Measurements from ENCODE around the gene TBX18. TPM values are rescaled to one million over a fixed set of nuclear protein-coding genes. Genes with fewer than 3 reads are reported as not detected.

Gene TBX18
- total RNA-seq, 1 donor from 2014 or later: not detected

- intact Hi-C loops (cut with micrococcal nuclease): loop anchor here (5.0 kb wide), 1 partner anchor 259 kb away; no protein-coding TSS in a partner anchor
These were observed 78.3 kb downstream of the TBX18 start for GRCh38 chr6:84685983-84686584.

GRCh38 chr6:84681693-84682326 is 82.6 kb downstream of the TBX18 start:
- intact Hi-C loops (cut with micrococcal nuclease): no loop called here

DNA sequence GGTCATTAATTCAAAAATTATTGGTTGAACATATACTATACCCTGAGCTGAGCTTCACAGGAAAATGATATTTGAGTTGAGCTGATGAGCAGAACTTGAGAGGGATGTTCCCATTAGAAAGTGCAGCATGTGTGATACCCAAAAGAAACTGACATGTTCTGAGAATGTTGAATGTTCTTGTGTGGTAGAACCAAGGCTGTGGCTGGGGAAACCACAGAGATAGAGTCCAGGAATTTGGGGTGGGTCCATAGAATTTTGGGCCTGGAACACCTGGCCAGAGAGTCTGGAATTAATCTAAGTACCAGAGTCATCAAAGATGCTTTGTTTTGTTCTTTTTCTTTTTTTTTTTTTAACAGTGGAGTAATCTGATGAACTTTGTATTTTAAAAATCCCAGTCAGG is 88.7 kb downstream of the TBX18 start:
- intact Hi-C loops (cut with micrococcal nuclease): no loop called here

GRCh38 chr6:84674395-84674794 is 90.0 kb downstream of the TBX18 start:
- intact Hi-C loops (cut with micrococcal nuclease): no loop called here

- intact Hi-C loops (cut with micrococcal nuclease): no loop called here
These were observed 93.2 kb downstream of the TBX18 start for GRCh38 chr6:84671183-84671582.

GRCh38 chr6:84669945-84670344 is 94.5 kb downstream of the TBX18 start:
- intact Hi-C loops (cut with micrococcal nuclease): no loop called here

DNA sequence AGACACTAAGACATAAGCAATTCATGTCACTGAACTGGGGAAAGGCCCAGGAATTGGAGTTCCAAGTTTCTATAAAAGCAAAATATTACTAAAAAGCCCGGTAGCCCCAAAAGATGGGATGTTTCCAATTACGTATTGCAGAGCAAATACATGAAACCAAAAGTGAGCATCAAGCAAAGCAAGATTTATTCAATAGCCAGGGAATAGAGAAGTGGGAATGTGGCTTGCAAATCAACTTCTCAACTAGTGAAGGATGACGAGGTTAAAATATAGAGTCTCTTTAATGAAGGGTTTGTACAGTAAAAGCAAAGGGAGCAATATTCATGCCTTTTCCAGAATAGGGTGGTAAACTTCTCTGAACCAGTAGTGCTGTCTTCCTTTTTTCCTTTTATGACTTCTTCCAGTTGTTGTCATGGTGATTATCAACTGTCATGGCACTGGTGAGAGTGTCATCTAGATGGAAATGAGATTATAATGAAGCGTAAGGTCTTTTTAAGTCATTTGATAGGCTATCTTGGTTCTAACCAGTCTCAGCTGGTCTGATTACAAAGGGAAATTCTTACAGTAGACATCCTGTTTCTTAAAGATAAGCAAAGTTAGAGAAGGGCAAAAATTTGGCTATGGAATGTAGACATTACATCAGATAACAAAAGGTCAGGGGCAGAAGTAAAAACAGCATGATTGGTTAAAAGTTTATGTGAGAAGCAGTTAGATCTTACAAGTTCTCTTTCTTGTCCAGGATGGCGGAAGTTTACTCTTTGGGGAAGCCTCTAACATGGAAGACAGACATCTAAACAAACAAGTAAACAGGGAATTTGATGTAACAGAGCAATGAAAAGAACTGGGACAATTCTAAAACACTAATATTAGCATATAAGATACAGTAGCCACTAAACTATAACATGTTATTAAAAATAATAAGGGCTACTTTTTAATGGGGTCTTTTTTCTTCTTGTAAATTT is 96.9 kb downstream of the TBX18 start:
- intact Hi-C loops (cut with micrococcal nuclease): no loop called here

DNA sequence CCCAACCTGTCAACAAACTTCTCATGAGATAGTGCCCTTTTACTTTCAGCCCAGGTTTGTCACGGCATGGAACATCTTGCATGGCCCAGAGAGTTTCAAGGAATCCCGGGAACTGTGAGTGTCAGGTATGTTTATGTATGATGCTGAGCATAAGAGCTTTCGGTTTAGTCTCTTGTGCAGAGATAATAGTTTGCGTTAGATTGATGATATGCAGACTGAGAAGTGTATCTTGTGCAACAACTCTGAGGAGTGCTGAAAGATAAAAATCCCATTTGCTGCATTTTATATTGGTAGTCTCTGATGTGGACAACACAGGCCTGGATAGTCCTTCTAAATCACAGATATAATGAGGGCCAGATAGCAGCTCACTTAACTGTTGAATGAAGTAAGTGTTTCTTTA is 99.0 kb downstream of the TBX18 start:
- intact Hi-C loops (cut with micrococcal nuclease): no loop called here

DNA sequence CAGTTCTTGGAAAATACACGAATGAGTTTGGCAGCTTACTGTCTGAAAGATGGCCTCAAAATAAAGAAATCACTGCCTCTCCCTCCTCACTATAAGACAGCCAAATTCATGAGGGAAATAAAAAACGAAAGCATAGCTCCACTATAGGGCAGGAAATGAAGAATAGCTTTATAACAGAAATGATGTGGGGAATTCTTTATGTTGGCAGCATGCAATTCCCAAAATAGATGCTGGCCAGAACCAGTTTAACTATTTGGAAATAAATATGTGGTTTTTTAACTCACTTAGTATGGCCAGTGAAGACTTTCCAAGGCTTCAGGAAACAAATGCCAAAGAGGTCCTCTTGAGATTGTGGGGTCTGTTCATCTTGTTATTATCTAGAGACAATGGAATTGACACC is 100.5 kb downstream of the TBX18 start:
- intact Hi-C loops (cut with micrococcal nuclease): no loop called here

DNA sequence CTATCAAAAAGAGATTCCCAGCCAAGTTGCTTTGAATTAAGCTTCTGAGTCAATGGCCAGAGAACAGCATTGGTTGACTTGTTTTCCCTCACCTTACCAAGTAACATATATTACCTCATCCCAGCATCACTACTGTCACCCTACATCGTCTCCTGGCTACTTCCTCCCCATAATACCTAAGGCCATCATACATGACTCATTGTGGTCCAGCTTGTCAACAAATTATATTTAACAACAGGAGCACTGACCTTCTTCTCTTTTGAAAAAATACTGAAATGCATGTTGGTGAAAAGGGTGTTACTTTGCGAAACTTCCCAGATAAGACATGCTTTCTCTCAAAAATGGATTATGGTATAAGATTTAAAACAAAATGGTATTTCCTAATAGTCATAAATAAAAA is 106.9 kb downstream of the TBX18 start:
- intact Hi-C loops (cut with micrococcal nuclease): no loop called here

GRCh38 chr6:84657025-84657424 is 107.4 kb downstream of the TBX18 start:
- intact Hi-C loops (cut with micrococcal nuclease): no loop called here

GRCh38 chr6:84653027-84653551 is 111.3 kb downstream of the TBX18 start:
- intact Hi-C loops (cut with micrococcal nuclease): no loop called here

DNA sequence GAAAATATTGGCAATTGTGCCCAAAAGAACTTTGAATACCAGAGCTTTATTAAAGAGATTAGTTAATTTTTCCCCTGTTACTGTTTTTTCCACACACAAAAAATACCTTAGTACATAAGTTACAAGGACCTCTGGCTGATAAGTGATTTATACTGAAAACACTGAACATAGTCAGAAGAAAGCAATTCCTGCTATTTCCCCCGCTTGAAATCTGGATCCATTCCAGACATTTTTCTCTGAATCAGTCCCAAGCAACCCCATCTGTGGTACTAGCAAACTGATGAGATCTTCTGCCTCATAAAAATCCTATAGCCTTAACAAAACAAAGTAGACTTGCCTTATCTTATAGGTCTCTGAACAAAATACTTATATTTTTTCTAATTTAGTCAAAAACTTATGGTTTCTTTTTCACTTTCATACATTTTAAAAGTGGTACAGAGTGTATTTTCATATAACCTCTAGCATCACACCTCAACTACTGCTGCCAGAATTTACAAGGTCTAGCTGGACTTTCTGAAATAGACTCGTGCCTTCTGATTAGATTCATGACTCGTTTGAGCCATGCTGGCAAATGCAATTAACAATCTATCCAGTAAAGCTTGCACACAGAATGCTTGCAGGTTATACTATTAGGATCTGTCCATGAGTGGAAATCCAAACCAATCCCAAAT is 111.9 kb downstream of the TBX18 start:
- intact Hi-C loops (cut with micrococcal nuclease): no loop called here

DNA sequence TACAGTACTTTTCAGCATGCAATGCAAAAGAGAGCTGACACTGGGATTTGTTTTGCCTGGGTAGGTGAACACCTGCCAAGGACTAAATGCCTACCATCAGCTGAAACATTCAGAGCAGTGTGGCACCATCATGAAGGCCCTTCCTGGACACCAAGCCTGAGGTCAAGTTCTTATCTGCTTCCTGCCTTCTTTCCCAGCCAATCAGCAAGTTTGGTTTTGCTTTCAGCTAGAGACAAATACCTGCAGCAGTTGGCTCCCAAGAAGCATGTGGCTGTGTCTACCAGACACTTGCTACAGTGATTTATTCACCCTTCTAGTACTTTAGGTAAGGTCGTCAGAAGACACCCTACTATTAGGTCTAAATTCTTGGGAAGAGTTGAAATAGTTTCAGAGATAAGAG is 112.8 kb downstream of the TBX18 start:
- intact Hi-C loops (cut with micrococcal nuclease): no loop called here

DNA sequence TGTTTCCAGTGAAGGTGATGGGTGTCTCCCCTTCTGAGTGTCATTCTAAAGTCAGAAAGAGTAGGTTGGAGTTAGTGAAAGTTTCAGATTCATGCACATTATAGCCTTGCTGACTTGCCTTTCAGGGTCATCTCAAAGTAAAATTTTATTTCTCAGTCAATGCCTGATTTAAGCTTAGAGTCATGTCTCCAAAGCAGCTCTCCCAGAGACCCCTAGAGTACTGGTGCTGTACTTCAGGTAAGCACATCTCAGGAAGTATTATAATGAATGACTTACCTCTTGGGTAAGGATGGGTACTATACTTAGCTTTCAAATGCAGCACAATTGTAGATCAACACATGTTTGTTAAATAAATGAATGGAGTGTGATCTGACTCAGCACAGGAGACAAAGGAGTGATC is 116.0 kb downstream of the TBX18 start:
- intact Hi-C loops (cut with micrococcal nuclease): no loop called here

DNA sequence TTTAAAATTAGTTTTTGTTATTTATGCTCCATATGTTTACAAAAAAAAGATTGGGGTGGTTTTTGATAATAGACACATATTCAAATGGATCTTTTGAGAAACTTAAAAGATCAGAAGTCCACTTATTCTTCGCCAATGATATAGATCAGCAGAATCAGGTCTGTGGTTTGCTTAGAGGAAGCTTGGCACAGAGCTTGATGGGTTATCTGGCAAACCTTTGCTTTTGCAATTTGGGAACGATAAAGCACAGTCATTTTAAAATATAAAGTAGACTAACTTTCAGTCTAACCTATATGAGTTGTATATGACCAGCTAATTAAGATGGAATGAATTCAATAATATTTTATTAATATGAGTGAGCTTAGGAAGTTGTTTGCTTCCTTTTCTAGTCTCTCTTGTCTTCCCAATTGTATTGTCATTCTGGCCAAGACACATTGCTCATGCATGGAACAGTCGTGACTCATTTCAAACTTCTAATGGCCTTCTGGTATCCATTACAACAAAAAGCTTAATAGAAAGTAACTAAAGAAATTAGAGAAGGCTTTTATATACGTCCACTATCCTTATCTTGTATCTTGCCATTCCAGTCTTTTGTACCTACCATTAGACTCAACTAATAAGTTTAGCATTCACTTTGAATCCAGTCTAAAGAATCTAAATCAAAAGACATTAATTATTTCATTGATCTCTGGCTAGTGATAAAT is 118.7 kb downstream of the TBX18 start:
- intact Hi-C loops (cut with micrococcal nuclease): no loop called here

DNA sequence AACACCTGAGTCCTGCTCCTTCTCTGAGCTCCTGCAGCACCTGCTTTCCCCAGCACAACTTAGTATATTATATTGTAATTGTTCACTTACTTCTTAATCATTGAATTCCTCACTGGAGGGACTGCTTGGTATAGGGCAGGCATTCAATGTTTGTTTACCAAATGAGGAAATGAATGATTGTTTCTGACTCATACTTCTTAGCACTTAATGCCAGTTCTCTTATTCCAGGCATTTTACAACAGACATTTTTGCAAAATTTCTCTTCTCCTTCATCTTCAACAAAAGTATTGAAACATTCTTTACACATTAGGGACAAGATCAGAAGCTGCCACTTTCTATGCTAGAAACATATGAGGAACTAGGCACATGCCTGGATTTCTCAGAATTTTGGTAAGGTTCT is 119.4 kb downstream of the TBX18 start:
- intact Hi-C loops (cut with micrococcal nuclease): no loop called here

DNA sequence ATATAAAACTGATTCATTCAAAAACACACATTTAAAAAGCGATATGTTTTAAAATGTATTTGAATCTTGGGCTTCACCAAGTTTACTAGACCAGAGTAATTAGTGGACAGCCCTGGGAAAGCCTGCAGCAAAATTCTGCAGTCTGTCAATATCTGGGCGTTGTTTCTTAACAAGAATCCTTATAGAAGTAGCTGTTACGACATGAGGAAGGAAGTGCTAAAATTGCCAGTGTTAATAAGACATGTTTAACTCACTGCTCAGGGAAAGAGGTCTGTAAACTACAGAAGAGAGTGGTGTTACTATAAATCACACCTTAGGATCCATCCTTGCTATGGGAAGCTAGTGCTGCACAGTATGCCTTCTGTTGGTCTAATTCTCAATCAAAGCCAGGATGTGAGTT is 120.6 kb downstream of the TBX18 start:
- intact Hi-C loops (cut with micrococcal nuclease): no loop called here

DNA sequence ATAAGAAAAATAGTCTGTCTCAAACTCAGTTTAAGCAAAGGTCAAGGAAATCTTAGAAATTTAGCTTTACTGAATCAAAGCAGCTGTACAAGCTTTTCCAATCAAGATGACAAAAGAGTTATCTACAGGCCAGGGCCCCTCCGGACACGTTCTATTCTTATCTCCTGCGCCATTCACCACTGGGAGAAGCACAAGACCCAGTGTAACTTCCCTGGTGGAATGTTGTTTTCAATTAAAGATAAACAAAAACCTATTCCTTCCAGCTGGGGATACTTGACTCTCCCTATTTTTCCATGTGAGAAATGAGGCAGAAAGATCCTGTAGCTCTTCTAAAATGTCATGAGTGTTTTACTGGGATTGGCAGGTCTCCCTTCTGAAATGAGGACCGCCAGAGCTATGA is 123.3 kb downstream of the TBX18 start:
- intact Hi-C loops (cut with micrococcal nuclease): no loop called here

- intact Hi-C loops (cut with micrococcal nuclease): no loop called here
These were observed 125.0 kb downstream of the TBX18 start for GRCh38 chr6:84639396-84639795.

- intact Hi-C loops (cut with micrococcal nuclease): no loop called here
These were observed 126.1 kb downstream of the TBX18 start for GRCh38 chr6:84638286-84638685.

Data from T-helper 2 cell treated with Interferon-gamma antibody and Interleukin-4, amounts not matched to agents 100 ng/mL and 5 ng/mL, for 36 hours (primary cell).